Hepatocyte (in vitro differentiated cells): ENCODE measurements around the gene ALK. TPM values are rescaled to one million over a fixed set of nuclear protein-coding genes. Genes with fewer than 3 reads are reported as not detected.

Experiments used
- DNase-seq: peaks from one replicate; pipeline ENCODE4 v3.0.0-alpha.2; 2016; ENCODE audit warnings: low spot score
- H2AFZ ChIP-seq: fragments of 200-600 bp; sonication (generic); 2 replicates; pipeline ENCODE4 v1.6.0; 2016; ENCODE audit warnings: antibody characterized with exemption, mild to moderate bottlenecking
- H3K27ac ChIP-seq: fragments of 200-600 bp; sonication (generic); 2 replicates; pipeline ENCODE4 v1.5.1; 2016; ENCODE audit warnings: mild to moderate bottlenecking
- H3K27me3 ChIP-seq: fragments of 200-600 bp; sonication (generic); 2 replicates; pipeline ENCODE4 v1.6.1; 2016
- H3K36me3 ChIP-seq: fragments of 200-600 bp; sonication (generic); replicated peaks from 2 replicates; pipeline ENCODE4 v1.5.1; 2016; ENCODE audit warnings: low read depth; ENCODE audit not compliant: insufficient read depth
- H3K4me1 ChIP-seq: fragments of 200-600 bp; sonication (generic); 2 replicates; pipeline ENCODE4 v1.5.1; 2016; ENCODE audit warnings: mild to moderate bottlenecking, moderate library complexity; ENCODE audit not compliant: insufficient read depth
- H3K4me2 ChIP-seq: fragments of 200-600 bp; sonication (generic); 2 replicates; pipeline ENCODE4 v1.6.0; 2016
- H3K4me3 ChIP-seq: fragments of 200-600 bp; sonication (generic); 2 replicates; pipeline ENCODE4 v1.5.1; 2016; ENCODE audit warnings: mild to moderate bottlenecking
- H3K79me2 ChIP-seq: fragments of 200-600 bp; sonication (generic); 2 replicates; pipeline ENCODE4 v1.6.0; 2017; ENCODE audit warnings: mild to moderate bottlenecking
- H3K9me2 ChIP-seq: fragments of 200-600 bp; sonication (generic); replicated peaks from 2 replicates; pipeline ENCODE4 v1.6.0; 2017; ENCODE audit warnings: mild to moderate bottlenecking; ENCODE audit not compliant: insufficient read depth
- H3K9me3 ChIP-seq: fragments of 200-600 bp; sonication (generic); 2 replicates; pipeline ENCODE4 v1.5.1; 2016; ENCODE audit warnings: low read depth, mild to moderate bottlenecking
- H4K20me1 ChIP-seq: fragments of 200-600 bp; sonication (generic); 2 replicates; pipeline ENCODE4 v1.6.0; 2016; ENCODE audit warnings: mild to moderate bottlenecking; ENCODE audit not compliant: insufficient read depth, poor library complexity, severe bottlenecking
- CTCF ChIP-seq: fragments of 200-600 bp; sonication (generic); IDR thresholded peaks from 2 replicates; pipeline ENCODE4 v1.5.1; 2016; ENCODE audit warnings: antibody characterized with exemption, mild to moderate bottlenecking; ENCODE audit not compliant: poor library complexity
- EZH2 ChIP-seq: fragments of 200-600 bp; sonication (generic); IDR thresholded peaks from 2 replicates; pipeline ENCODE4 v1.6.1; 2016; ENCODE audit warnings: antibody characterized with exemption, mild to moderate bottlenecking, borderline replicate concordance
- EZH2phosphoT487 ChIP-seq: fragments of 200-600 bp; sonication (generic); IDR thresholded peaks from one replicate; pipeline ENCODE4 v1.6.1; 2018; ENCODE audit warnings: antibody characterized with exemption, mild to moderate bottlenecking, low read depth, moderate library complexity; ENCODE audit not compliant: unreplicated experiment, severe bottlenecking
- WGBS: methylation state at CpG from one replicate; pipeline ENCODE4 v1.1.6; 2016; ENCODE audit warnings: low lambda C conversion rate; ENCODE audit errors: missing lambda C conversion rate; 5-methylcytosine and 5-hydroxymethylcytosine counted together
- polyA plus RNA-seq: library from polyadenylated mRNA; unstranded; fragments of >200 nt; fragmentation: Nextera tagmentation; extraction: Ambion mirVana; gene quantifications from 2 replicates; pipeline ENCODE4 v1.2.1, GENCODE V29; 2016
- total RNA-seq: library from RNA; depleted of rRNA; stranded (reverse); fragments of >200 nt; gene quantifications from 2 replicates; pipeline ENCODE4 v1.2.3, GENCODE V29; 2014

Gene ALK
- total and polyA plus RNA-seq, 2 experiments from 2014 or later, result 0.16 to 0.27 TPM

- no peak overlapping the region for H3K27ac ChIP-seq
- no peaks in the 10 kb centered on the region for H3K9me3 ChIP-seq
- H3K4me1 ChIP-seq, result no peaks in the 10 kb centered on the region
- no peaks in the 10 kb centered on the region for H4K20me1 ChIP-seq
- TF ChIP-seq CTCF, result no peak
- no peak for TF ChIP-seq EZH2
- no peak for TF ChIP-seq EZH2phosphoT487
- no peak overlapping the region for H2AFZ ChIP-seq
- no peak overlapping the region for H3K4me2 ChIP-seq
- H3K36me3 ChIP-seq, result no peaks in the 10 kb centered on the region
- no peaks in the 10 kb centered on the region for H3K27me3 ChIP-seq
- no peak for DNase-seq
- no peaks in the 10 kb centered on the region for H3K9me2 ChIP-seq
- H3K79me2 ChIP-seq, result no peaks in the 10 kb centered on the region
- WGBS, result 72% methylated on average over 4 of the region's 4 CpGs
- H3K4me3 ChIP-seq, result no peak overlapping the region
Measured at GRCh38 chr2:29487967-29488555, 433.3 kb downstream of the ALK start.

GRCh38 chr2:29485631-29486030 lies 435.8 kb downstream of the ALK start:
- no peaks in the 10 kb centered on the region for H4K20me1 ChIP-seq
- H2AFZ ChIP-seq, result no peak overlapping the region
- H3K4me1 ChIP-seq, result no peaks in the 10 kb centered on the region
- no peak for DNase-seq
- no peaks in the 10 kb centered on the region for H3K9me3 ChIP-seq
- no peak overlapping the region for H3K27ac ChIP-seq
- H3K4me3 ChIP-seq, result no peak overlapping the region
- H3K27me3 ChIP-seq, result no peaks in the 10 kb centered on the region
- TF ChIP-seq EZH2phosphoT487 (no peak), EZH2 (no peak), CTCF (no peak)
- 85% methylated on average over 3 of the region's 3 CpGs for WGBS
- no peaks in the 10 kb centered on the region for H3K9me2 ChIP-seq
- no peaks in the 10 kb centered on the region for H3K79me2 ChIP-seq
- no peak overlapping the region for H3K4me2 ChIP-seq
- H3K36me3 ChIP-seq, result no peaks in the 10 kb centered on the region

- no peaks in the 10 kb centered on the region for H3K9me2 ChIP-seq
- no peaks in the 10 kb centered on the region for H3K36me3 ChIP-seq
- no peak overlapping the region for H3K4me3 ChIP-seq
- no peak for DNase-seq
- no peaks in the 10 kb centered on the region for H3K79me2 ChIP-seq
- no peak overlapping the region for H3K27ac ChIP-seq
- TF ChIP-seq CTCF (no peak), EZH2 (no peak), EZH2phosphoT487 (no peak)
- H3K4me1 ChIP-seq, result no peaks in the 10 kb centered on the region
- no peaks in the 10 kb centered on the region for H3K27me3 ChIP-seq
- H3K9me3 ChIP-seq, result no peaks in the 10 kb centered on the region
- H2AFZ ChIP-seq, result no peak overlapping the region
- H4K20me1 ChIP-seq, result no peaks in the 10 kb centered on the region
- no peak overlapping the region for H3K4me2 ChIP-seq
Measured at GRCh38 chr2:29485117-29485516, 436.3 kb downstream of the ALK start.

GRCh38 chr2:29482867-29483266 lies 438.5 kb downstream of the ALK start:
- Histone ChIP-seq H3K4me1 (no peaks in the 10 kb centered on the region), H2AFZ (no peak overlapping the region), H3K4me2 (no peak overlapping the region), H4K20me1 (no peaks in the 10 kb centered on the region), H3K79me2 (no peaks in the 10 kb centered on the region), H3K9me3 (no peaks in the 10 kb centered on the region), H3K27ac (no peak overlapping the region), H3K4me3 (no peak overlapping the region), H3K36me3 (no peaks in the 10 kb centered on the region), H3K27me3 (no peaks in the 10 kb centered on the region), H3K9me2 (no peaks in the 10 kb centered on the region)
- no peak for DNase-seq
- TF ChIP-seq EZH2phosphoT487, result no peak
- TF ChIP-seq CTCF, result no peak
- no peak for TF ChIP-seq EZH2
- 79% methylated on average over 3 of the region's 3 CpGs for WGBS
